Measurements from ENCODE around the gene RNF26.

RNF26 gene

DNA sequence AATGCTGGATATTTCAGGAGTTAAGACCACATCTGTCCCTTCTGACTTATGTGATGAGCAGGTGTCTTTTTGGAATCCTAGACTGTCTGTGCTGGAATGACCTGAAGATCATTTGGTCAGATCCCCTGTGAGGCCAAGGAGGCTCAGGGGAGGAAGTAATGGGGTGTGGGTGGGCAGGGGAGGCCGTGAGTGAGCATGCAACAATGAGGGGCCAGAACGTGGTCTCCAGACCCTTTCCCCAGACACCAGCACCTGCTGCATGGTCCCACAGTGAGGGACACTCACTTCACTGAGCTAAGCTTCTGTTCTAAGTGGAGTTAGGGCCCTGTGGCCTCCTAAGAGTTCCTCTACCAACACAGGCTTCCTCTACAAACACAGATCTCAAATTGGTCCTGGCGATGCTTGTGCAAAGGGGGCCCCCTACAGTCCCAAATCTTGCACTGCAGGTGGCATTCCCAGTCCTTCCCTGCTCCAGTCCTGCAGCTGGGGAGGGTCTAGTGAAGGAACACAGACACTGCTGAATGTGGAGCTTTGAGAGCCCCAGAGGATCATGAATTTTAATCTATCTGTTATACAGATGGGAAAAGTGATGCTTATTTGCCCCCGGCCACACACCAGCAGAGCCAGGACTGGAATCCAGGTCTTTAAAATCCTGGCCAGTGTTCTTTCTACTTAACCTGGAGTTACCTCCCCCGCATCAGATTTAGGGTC is 39.7 kb downstream of the RNF26 start:
- H3K4me3 ChIP-seq (ENCODE audit: severe bottlenecking) = no peak overlapping the region

DNA sequence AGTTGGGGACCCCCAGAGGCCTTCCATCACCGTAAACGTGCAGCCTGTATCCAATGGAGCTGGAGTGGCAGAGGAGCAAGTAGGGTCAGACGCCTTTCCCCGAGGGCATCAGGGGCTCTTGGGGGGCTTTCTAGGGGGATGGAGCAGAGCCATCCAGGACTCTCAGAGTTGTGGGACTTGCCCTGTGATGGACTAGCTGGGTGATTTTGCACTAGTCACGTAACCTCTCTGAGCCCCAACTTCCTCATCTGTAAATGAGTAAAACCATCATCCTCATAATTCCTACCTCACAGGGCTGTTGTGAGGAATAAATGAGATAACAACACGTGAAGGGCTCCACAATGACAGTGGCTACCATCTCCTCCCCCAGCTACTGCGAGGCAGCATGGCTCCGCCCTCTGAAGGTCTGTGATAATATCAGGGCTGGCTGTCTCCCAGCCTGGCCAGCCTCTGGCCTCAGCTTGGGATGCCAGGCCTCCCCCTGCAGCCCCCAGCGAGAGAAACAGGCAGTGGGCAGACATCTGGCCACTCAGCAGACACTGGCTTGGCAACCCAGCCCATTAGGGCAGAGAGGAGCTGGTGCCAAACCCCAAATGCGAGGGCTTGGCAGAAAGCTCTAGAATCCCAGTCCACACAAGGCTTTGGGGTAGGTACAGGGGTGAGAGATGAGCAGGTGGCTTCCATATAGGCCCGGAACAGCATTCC is 40.5 kb downstream of the RNF26 start:
- no peak overlapping the region for H3K4me3 ChIP-seq (ENCODE audit: severe bottlenecking)
- peaks cover 29% of the 10 kb centered on the region for H3K4me1 ChIP-seq (ENCODE audit: insufficient read depth, poor library complexity, severe bottlenecking)
- DNase-seq (ENCODE audit: low spot score) (no peak), ATAC-seq (ENCODE audit: low read depth) (no peak)
- H3K9me3 ChIP-seq (ENCODE audit: severe bottlenecking) = no peaks in the 10 kb centered on the region
- TF ChIP-seq, protein P1, sequence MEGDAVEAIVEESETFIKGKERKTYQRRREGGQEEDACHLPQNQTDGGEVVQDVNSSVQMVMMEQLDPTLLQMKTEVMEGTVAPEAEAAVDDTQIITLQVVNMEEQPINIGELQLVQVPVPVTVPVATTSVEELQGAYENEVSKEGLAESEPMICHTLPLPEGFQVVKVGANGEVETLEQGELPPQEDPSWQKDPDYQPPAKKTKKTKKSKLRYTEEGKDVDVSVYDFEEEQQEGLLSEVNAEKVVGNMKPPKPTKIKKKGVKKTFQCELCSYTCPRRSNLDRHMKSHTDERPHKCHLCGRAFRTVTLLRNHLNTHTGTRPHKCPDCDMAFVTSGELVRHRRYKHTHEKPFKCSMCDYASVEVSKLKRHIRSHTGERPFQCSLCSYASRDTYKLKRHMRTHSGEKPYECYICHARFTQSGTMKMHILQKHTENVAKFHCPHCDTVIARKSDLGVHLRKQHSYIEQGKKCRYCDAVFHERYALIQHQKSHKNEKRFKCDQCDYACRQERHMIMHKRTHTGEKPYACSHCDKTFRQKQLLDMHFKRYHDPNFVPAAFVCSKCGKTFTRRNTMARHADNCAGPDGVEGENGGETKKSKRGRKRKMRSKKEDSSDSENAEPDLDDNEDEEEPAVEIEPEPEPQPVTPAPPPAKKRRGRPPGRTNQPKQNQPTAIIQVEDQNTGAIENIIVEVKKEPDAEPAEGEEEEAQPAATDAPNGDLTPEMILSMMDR (IDR thresholded peaks at IDR 0.05; ENCODE audit: poor library complexity, severe bottlenecking) = no peak
- no peak overlapping the region for H3K27ac ChIP-seq (ENCODE audit: poor library complexity, severe bottlenecking)
- H3K27me3 ChIP-seq (ENCODE audit: insufficient read depth, poor library complexity, severe bottlenecking) = no peaks in the 10 kb centered on the region
- H3K36me3 ChIP-seq (ENCODE audit: low read depth) = no peaks in the 10 kb centered on the region

More for the DNA sequence above, 39.7 kb downstream of the RNF26 start:
- H3K27me3 ChIP-seq (ENCODE audit: insufficient read depth, poor library complexity, severe bottlenecking) = no peaks in the 10 kb centered on the region
- H3K36me3 ChIP-seq (ENCODE audit: low read depth) = no peaks in the 10 kb centered on the region
- peaks cover 33% of the 10 kb centered on the region for H3K4me1 ChIP-seq (ENCODE audit: insufficient read depth, poor library complexity, severe bottlenecking)
- H3K27ac ChIP-seq (ENCODE audit: poor library complexity, severe bottlenecking) = no peak overlapping the region
- ATAC-seq (ENCODE audit: low read depth) (peak; percentile 30; the same call in 1 of the 3 replicates), DNase-seq (ENCODE audit: low spot score) (no peak)
- no peaks in the 10 kb centered on the region for H3K9me3 ChIP-seq (ENCODE audit: severe bottlenecking)
- TF ChIP-seq, protein P1 (IDR thresholded peaks at IDR 0.05; ENCODE audit: poor library complexity, severe bottlenecking) = peak; percentile 77

DNA sequence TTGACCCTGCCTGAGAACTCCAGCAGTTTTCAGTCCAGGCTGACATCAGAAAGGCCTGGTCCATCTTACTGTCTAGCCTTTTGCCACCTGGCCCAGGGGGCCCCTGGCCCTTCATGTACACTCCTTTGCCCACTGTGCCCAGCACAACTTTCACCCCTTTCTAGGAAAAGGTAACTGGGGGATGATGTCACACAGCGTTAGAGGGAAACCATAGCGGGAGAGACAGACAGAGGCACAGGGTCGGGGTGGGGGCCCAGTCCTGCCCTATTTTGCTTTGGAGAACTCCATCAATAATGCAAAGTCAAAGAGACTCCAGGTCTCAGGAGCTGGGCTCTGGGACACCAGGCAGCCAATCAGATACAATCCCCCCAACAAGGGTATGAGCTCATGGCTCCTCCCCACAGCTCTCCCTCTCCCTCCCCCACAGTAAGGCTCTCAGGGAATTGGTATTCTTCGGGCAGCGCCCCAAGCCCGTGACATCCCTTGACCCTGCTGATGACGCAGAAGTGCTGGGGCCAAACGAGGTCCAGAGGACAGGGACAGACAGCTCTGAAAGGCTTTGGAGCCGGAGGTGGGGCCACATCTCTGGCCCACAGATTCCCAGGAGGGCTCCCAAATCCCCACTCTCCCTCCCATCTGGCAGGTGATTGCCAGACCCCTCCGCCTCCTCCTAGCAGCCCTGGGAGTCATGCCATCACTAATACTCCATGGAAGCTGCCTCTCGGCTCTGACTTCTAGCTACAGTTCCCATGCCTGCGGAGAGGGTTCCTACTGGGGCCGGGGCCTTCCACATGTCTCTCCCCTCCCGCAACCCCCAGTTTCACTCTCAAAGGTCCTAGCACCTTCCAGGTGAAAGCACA is 41.2 kb downstream of the RNF26 start:
- Histone ChIP-seq H3K27ac (ENCODE audit: poor library complexity, severe bottlenecking) (peak overlapping the region; percentile 36), H3K36me3 (ENCODE audit: low read depth) (no peaks in the 10 kb centered on the region), H3K4me1 (ENCODE audit: insufficient read depth, poor library complexity, severe bottlenecking) (peaks cover 29% of the 10 kb centered on the region), H3K27me3 (ENCODE audit: insufficient read depth, poor library complexity, severe bottlenecking) (no peaks in the 10 kb centered on the region), H3K9me3 (ENCODE audit: severe bottlenecking) (no peaks in the 10 kb centered on the region), H3K4me3 (ENCODE audit: severe bottlenecking) (no peak overlapping the region)
- DNase-seq (ENCODE audit: low spot score) (no peak), ATAC-seq (ENCODE audit: low read depth) (no peak)
- TF ChIP-seq, protein P1 (IDR thresholded peaks at IDR 0.05; ENCODE audit: poor library complexity, severe bottlenecking) = no peak

DNA sequence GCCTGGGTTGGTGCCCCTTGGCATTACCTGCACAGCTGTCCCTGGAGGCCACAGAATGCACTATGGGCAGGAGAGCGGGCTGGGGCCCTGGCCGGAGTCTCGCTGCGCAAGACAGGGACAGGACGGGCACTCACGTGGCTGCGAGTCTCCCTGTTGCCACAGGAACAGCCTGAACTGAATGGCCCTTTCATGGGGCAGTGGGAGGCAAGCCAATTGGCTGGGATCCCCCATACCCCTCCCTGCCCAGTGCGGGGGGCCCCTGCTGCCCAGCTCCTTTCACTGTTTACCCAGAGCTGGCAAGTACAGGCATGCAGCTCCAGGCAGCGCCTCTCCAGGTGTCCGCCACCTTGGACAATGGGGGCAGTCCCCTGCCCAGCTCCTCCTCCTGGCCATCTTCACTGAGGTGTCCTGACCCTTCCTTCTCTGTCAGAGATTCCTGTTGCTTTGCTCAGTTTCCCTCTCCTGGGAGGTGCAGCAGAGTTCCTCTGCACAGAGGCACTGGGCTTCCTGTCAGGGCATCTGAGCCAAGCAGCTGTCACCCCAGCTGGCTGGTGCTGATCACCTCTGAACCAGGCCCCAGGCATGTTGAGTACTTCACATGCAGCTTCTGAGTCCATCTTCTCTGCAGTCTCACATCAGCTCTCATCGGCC is 42.0 kb downstream of the RNF26 start:
- Histone ChIP-seq H3K36me3 (ENCODE audit: low read depth) (no peaks in the 10 kb centered on the region), H3K9me3 (ENCODE audit: severe bottlenecking) (no peaks in the 10 kb centered on the region), H3K27me3 (ENCODE audit: insufficient read depth, poor library complexity, severe bottlenecking) (no peaks in the 10 kb centered on the region), H3K4me1 (ENCODE audit: insufficient read depth, poor library complexity, severe bottlenecking) (peaks cover 29% of the 10 kb centered on the region), H3K27ac (ENCODE audit: poor library complexity, severe bottlenecking) (peak overlapping the region; percentile 36), H3K4me3 (ENCODE audit: severe bottlenecking) (no peak overlapping the region)
- ATAC-seq (ENCODE audit: low read depth) (peak; percentile 66), DNase-seq (ENCODE audit: low spot score) (peak; percentile 77)
- TF ChIP-seq, protein P1 (IDR thresholded peaks at IDR 0.05; ENCODE audit: poor library complexity, severe bottlenecking) = no peak
